ENCODE measurements around the gene VEGFD. TPM values are rescaled to one million over a fixed set of nuclear protein-coding genes. Genes with fewer than 3 reads are reported as not detected.

VEGFD gene
- total and polyA plus RNA-seq, 2 donors from 2014 or later: 1.2 to 1.5 TPM

DNA sequence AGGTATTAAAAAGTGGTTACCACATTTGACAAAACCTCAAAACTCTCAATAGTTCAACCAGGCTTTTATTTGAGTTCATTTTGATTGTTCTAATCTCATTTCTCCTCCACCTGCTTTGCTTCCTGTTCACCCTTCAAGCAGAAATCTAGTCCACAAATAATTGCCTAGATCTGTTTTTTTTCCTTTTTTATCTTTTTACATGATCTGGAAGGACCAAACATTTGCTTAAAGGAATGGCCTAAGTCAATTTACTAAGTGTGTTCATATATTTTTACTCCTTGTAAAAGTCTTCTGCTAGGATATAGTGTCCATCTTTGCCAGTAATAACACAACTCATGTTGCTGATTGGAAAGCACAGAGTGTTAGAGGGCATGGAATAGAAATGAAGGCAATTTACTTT is 26.2 kb upstream of the VEGFD start:
- H3K36me3 ChIP-seq (ENCODE audit: control insufficient read depth in 2 of 3, insufficient read depth in 3 of 3, low read length in 3 of 3): no peaks in the 10 kb centered on the region
- TF ChIP-seq, protein P1, sequence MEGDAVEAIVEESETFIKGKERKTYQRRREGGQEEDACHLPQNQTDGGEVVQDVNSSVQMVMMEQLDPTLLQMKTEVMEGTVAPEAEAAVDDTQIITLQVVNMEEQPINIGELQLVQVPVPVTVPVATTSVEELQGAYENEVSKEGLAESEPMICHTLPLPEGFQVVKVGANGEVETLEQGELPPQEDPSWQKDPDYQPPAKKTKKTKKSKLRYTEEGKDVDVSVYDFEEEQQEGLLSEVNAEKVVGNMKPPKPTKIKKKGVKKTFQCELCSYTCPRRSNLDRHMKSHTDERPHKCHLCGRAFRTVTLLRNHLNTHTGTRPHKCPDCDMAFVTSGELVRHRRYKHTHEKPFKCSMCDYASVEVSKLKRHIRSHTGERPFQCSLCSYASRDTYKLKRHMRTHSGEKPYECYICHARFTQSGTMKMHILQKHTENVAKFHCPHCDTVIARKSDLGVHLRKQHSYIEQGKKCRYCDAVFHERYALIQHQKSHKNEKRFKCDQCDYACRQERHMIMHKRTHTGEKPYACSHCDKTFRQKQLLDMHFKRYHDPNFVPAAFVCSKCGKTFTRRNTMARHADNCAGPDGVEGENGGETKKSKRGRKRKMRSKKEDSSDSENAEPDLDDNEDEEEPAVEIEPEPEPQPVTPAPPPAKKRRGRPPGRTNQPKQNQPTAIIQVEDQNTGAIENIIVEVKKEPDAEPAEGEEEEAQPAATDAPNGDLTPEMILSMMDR (IDR thresholded peaks at IDR 0.05; ENCODE audit: borderline replicate concordance, extremely low read depth, insufficient read depth): no peak
- FAIRE-seq: no peak

DNA sequence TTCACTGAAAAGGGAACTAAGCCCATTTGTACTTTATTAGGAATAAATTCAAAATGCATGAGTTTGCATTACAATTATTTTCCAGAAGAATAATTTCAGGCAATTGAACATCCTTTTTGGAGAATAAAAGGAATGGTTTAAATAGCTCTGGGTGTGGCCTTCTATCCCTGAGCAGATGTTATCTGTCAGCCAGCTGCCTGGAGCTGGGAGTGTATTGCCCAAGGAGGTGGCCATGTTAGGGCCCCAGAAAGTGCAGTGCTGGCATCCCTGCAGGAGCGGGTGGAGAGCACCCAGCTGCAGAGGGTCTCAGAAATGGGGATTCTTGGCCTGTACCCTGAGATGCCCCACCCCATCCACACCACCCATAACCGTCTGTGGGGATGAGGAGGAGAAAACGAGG is 21.6 kb upstream of the VEGFD start:
- intact Hi-C loops (cut with DNase I): no loop called here
- Histone ChIP-seq H3K27me3 (ENCODE audit: control insufficient read depth, insufficient read depth, low read length) (peaks cover 6% of the 10 kb centered on the region), H3K4me1 (ENCODE audit: control insufficient read depth in 2 of 3, insufficient read depth in 2 of 3, low read depth in 1 of 3, low read length in 3 of 3) (no peaks in the 10 kb centered on the region), H3K9ac (ENCODE audit: low read length in 3 of 3) (no peak overlapping the region), H3K27ac (ENCODE audit: low read depth in 2 of 2, low read length in 2 of 2) (no peak overlapping the region), H3K4me3 (ENCODE audit: low read length in 3 of 3) (no peak overlapping the region), H3K36me3 (ENCODE audit: control insufficient read depth in 2 of 3, insufficient read depth in 3 of 3, low read length in 3 of 3) (no peaks in the 10 kb centered on the region), H3K9me3 (ENCODE audit: control insufficient read depth in 2 of 3, insufficient read depth in 1 of 3, low read length in 3 of 3) (no peaks in the 10 kb centered on the region)
- FAIRE-seq (no peak), DNase-seq (no peak)
- TF ChIP-seq, protein P1 (IDR thresholded peaks at IDR 0.05; ENCODE audit: borderline replicate concordance, extremely low read depth, insufficient read depth): no peak

More for the DNA sequence above, 26.2 kb upstream of the VEGFD start:
- DNase-seq: no peak
- Histone ChIP-seq H3K27ac (ENCODE audit: low read depth in 2 of 2, low read length in 2 of 2) (no peak overlapping the region), H3K9me3 (ENCODE audit: control insufficient read depth in 2 of 3, insufficient read depth in 1 of 3, low read length in 3 of 3) (no peaks in the 10 kb centered on the region), H3K4me3 (ENCODE audit: low read length in 3 of 3) (no peak overlapping the region), H3K9ac (ENCODE audit: low read length in 3 of 3) (no peak overlapping the region), H3K4me1 (ENCODE audit: control insufficient read depth in 2 of 3, insufficient read depth in 2 of 3, low read depth in 1 of 3, low read length in 3 of 3) (no peaks in the 10 kb centered on the region), H3K27me3 (ENCODE audit: control insufficient read depth, insufficient read depth, low read length) (peaks cover 6% of the 10 kb centered on the region)
- intact Hi-C loops (cut with DNase I): no loop called here

DNA sequence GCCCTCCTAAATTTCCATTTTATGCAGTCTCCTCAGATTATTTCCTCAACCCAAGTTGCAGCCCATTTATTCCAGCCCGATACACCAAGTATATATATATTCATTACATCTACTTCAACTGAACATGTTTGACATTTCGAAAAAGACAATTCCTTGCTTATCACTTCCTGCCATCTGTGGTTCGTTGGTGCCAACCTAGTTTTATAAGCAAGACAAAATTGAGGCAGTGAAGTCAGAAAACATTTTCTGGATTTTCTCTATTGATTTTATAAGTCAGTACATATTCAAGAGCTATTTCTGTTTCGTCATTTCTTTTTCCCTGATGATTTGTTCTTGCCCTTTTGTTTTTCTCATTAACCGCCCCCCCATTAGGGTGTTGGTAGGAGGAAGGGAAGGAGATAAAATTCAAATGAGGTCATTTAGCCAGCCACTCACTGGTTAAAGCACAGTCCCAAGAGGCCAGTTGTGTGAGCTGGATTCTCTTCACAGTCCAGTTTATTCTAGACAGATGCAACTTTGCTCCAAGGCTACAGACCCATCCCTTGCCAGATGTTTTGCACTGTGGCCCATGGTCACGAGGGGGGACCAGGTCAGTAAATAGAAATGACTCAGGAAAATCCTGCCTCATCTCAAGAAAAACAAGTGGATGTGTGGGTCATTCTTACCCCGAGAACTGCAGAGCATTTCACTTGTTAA is 20.3 kb upstream of the VEGFD start:
- Histone ChIP-seq H3K4me1 (ENCODE audit: control insufficient read depth in 2 of 3, insufficient read depth in 2 of 3, low read depth in 1 of 3, low read length in 3 of 3) (no peaks in the 10 kb centered on the region), H3K9ac (ENCODE audit: low read length in 3 of 3) (no peak overlapping the region), H3K27me3 (ENCODE audit: control insufficient read depth, insufficient read depth, low read length) (peaks cover 6% of the 10 kb centered on the region), H3K36me3 (ENCODE audit: control insufficient read depth in 2 of 3, insufficient read depth in 3 of 3, low read length in 3 of 3) (no peaks in the 10 kb centered on the region), H3K9me3 (ENCODE audit: control insufficient read depth in 2 of 3, insufficient read depth in 1 of 3, low read length in 3 of 3) (no peaks in the 10 kb centered on the region), H3K4me3 (ENCODE audit: low read length in 3 of 3) (no peak overlapping the region), H3K27ac (ENCODE audit: low read depth in 2 of 2, low read length in 2 of 2) (no peak overlapping the region)
- intact Hi-C loops (cut with DNase I): no loop called here
- FAIRE-seq: peak; percentile 15
- DNase-seq: peak in 1 of 5 donors; percentile 20
- TF ChIP-seq, protein P1 (IDR thresholded peaks at IDR 0.05; ENCODE audit: borderline replicate concordance, extremely low read depth, insufficient read depth): no peak
